Activated T-cell treated with anti-CD3 and anti-CD28 coated beads for 4 hours (primary cell): ENCODE data around the gene VPS13A.
"Not testable (repeated sequence)": the region's sequence is repeated elsewhere in the genome, so short reads cannot be mapped to it uniquely, and the experiment has no call there.

Experiments
- DNase-seq: peaks from one replicate; pipeline ENCODE4 v3.0.0-alpha.2; 2020

Gene VPS13A

DNA sequence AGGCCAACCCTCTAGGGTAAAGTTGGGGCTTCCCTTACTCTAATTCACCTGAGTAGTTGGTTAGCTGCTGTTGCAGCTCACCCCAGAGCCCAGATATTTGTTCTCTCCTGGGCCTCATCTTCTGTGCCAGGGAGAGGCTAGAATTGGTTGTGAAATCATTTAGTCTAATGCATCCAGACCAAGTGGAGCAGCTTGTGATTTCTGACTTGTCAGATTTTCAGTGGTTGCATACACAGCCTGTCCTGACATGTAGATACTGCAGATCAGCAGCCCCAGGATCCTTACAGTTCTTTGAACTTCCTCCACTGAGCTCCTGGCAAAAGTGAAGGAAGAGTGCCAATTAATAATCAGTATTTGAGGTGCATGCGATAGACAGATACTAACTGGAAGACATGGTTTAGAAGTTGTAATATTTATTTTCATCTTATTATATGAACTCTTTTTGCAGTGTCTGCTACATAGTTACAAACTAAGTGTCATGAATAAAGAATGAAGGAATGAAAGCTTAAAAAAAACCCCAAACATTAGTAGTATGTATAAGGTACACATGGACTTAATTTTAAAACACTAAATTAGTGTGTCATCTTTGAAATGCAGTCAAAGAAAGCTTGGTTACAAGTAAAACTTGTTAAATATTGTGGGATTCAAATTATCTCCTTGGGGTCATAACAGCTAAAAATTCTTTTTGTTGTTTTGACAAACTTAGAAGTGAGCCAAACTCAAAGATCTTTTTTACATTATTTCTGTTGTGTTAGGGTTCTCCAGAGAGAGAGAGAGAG lies 128.5 kb downstream of the VPS13A start:
- DNase-seq, result no peak

DNA sequence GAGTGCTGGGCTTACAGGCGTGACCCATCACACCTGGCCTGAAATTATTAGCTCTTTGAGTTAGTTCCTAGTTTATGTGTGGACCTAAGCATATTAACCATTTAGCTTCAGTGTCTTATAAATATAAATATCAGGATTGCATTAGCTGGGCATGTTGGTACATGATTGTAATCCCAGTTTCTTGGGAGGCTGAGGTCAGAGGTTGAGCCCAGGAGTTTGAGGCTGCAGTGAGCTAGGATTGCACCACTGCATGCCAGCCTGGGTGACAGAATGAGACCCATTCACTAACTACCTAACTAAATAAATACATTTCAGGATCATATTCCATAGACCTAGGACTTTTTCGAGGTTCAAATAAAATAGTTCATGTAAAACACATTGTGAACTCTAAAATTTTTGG lies 129.8 kb downstream of the VPS13A start:
- DNase-seq, result no peak

DNA sequence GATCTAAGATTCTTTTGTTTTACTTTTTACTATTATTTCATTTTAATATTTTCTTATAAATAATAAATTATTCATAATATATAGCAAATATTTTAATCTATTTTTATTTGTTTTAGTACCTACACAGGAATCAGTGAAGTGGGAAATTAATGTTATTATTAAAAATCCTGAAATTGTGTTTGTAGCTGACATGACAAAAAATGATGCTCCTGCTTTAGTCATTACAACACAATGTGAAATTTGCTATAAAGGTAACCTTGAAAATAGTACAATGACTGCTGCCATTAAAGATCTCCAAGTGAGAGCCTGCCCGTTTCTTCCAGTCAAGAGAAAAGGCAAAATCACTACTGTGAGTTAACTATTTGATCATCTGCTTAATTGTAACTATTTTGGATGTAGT lies 138.7 kb downstream of the VPS13A start:
- no peak for DNase-seq

DNA sequence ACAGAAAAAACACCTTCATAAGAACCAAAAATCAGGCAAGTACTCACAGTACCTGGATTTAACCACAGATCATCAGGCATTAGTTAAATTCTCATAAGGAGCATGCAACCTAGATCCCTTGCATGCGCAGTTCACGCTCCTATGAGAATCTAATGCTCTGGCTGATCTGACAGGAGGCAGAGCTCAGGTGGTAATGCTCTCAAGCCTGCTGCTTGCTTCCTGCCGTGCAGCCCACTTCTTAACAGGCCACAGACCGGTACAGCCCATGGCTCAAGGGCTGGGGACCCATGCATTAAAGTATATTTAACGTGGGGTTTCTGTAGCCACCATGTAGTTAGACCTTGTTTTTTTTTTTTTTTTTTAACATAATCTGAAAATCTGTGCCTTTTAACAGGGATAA lies 147.7 kb downstream of the VPS13A start:
- DNase-seq, result no peak

DNA sequence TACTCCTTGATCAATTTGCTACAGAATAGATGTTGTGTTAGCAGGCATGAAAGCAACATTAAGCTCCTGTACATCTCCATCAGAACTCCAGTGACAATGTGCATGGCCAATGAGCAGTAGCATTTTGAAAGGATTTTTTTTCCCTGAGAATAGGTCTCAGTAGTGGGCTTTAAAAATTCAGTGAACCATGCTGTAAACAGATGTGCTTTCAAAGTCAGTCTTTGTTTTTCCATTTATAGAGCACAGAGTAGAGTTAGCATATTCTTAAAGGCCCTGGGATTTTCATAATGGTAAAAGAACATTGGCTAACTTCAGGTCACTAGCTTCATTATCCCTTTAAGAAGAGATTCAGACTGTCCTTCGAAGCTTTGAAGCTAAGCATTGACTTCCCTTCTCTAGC lies 150.8 kb downstream of the VPS13A start:
- DNase-seq, result no peak

DNA sequence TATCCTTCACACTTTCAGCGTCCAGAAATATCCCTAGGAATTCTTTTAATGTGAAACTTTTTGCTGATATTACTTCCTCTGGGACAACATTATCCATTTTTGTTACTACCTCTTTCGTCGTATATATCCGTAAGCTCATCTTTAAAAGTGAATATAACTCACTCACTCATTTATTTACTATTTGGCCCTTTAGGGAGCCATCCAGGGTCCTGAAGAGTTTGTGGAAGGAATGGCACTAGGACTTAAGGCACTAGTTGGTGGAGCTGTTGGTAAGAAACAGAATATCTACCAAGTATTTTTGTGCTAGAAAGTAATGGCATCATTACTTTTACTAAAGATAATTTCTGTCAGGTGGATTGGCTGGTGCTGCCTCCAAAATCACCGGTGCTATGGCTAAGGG lies 192.7 kb downstream of the VPS13A start:
- DNase-seq, result no peak

DNA sequence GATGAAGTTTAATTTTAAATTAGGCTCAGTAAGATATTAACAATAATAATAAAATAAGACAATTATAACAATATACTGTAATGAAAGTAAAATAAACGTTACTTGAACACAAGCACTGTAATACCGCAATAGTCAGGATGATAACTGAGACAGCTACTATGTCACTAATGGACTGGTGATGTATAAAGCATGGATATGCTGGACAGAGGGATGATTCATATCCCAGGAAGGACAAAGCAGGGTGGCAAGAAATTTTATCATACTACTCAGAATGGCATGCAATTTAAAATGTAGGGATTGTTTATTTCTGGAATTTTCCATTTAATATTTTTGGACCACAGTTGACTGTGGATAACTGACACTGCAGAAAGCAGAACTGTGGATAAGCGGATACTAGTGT lies 196.9 kb downstream of the VPS13A start:
- DNase-seq, result no peak

DNA sequence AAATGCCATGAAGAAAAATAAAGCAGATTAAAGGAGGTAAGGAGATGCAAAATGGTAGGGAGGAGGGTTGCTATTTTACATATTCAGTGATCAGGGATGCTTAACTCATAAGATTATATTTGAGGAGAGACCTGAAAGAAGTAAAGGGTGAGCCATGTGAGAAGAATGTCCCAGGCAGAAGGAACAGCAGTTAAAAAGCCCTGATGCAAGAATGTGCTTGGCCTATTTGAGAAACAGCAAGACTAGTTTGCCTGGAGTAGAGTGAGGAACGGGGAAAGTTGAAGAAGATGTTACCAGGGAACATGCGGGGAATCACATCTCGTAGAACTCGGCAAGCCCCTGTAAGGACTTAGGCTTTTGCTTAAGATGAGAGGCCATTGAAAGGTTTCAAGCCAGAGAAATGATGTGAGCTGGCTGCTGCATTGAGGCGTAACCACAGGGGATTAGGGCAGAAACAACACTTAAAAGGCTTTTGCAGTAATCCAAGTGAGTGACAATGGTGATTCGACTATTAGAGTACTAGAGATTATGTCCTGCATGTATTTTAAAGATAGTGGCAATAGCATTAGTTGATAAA lies 198.7 kb downstream of the VPS13A start:
- DNase-seq, result no peak

DNA sequence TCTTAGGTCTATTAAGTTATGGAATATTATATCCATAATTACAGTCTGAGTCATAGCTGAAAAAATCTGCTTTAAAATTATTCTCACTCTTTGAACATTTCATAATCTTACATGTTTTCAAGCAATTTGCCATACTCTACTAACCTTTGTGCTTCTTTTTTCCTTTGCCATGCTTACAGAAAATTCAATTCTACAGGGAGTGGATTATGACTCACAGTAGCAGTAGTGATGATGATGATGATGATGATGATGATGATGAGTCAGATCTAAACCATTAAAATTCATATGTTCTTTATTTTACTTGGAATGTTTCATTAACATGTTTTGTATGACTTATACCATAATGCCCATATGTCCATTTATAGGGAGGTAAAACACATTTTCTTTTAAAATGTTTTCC lies 207.1 kb downstream of the VPS13A start:
- DNase-seq, result no peak

DNA sequence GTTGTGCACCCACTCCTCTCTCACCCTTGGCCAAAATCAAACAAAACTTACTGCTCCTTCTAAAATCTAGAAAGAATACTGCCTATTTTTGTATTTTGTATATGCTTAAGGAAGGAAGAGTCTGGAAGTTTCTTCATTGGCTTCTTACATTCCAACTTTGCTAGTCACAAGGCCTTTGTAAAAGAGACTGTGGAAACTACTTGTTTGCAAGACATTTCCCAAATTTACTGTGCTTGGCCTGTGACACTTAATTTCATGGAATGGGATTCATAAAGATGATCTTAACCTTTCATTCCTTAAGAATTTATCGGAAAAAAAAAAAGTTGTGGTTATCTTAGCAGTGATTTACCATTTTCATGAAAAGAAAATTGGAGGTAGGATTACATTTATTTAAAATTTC lies 208.9 kb downstream of the VPS13A start:
- no peak for DNase-seq

DNA sequence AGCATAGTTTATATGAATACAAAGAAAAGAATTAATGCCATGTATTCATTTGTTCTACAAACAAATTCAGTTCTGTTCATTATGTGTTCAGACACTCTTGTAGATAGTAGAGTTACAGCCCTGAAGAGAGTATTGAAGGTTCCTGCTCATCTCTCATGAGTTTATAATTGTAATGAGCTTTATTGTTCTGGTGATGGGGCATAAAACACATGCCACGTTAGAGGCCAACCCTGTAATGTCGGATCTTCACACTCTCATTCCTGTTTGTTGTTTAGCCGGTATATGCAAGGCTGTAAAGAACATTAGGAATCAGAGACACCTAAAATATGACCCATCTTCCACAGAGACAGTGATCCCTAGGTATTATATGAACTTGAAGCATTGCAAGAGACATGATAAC lies 214.5 kb downstream of the VPS13A start:
- no peak for DNase-seq

DNA sequence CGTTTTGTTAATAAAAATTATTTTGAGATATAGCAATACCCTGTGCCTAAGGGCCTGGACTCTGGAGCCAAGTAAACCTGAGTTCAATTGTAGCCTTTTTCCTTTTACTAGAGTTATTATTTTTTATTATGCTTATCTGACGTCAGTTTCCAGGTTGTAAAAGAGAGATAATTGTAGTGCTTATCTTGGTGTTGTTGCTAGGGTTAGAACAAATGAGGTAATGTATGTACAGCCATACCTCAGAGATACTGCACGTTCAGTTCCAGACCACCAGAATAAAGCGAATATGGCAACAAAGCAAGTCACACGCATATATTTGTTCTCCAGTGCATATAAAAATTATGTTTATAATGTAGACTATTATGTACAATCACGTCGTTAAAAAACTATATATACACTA lies 215.0 kb downstream of the VPS13A start:
- no peak for DNase-seq

DNA sequence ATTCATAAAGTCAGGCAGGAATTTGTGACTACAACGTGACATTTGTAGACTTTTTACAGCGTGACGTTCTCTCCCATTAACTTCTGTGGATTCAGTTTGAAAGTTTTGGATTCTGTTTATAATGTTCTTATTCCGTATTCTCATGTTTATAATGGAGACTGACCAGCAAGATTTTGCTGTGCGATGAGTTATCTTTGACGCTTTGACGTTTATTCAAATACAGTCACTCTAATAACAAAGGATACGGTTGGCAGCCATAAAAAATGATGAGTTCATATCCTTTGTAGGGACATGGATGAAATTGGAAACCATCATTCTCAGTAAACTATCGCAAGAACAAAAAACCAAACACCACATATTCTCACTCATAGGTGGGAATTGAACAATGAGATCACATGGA lies 221.2 kb downstream of the VPS13A start:
- not testable (repeated sequence) for DNase-seq

DNA sequence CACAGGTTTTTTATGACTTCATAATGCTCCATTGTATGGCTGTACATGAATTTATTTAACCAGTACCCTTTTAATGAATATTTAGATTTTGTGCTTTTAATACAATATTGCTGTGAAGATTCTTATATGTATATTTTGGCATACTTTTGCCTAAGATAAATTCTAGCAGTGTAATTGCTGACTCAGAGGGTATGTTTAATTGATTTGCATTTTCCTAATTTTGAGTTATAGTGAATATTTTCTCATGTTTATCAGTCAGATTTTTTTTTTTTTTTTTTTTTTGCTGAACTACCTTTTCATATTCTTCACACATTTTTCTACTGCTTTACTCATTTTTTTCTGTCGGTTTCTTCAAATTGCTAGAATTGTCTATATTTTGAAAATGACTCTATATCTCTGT lies 222.6 kb downstream of the VPS13A start:
- DNase-seq, result no peak

DNA sequence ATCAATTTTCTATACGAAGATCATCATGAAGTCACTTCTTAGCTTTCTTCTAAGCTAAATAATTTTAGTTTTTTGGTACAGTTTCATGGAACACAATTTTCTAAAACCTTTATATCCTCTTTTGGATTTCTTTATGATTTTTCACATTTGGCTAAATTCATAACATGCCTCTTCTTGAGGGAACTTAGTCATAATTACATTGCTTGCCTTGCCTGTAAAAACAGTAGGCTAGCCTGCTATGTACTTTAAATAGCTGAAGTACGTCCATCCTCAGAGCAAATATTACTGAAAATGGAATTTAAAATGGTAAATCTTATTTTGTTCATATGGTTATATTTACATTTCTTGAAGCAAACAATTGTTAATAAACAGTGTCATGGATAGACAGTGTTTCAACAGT lies 225.0 kb downstream of the VPS13A start:
- no peak for DNase-seq

DNA sequence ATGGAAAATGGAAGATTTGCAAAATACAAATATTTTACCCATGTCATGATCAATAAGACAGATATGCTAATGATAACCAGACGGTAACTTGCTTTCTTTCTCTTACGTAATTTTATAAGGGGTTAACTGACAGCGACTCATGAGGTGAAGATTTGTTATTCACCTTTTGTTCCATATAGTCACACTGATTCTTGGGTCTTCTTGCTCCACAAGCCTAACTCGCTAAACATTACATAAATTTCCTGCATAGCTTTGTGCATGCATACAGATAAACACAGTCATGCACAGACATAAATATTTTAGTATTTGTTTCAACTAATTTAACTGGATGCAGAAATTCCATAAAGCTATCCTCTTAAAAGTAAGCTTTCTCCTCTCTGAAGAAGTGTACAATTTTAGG lies 225.9 kb downstream of the VPS13A start:
- DNase-seq, result no peak

DNA sequence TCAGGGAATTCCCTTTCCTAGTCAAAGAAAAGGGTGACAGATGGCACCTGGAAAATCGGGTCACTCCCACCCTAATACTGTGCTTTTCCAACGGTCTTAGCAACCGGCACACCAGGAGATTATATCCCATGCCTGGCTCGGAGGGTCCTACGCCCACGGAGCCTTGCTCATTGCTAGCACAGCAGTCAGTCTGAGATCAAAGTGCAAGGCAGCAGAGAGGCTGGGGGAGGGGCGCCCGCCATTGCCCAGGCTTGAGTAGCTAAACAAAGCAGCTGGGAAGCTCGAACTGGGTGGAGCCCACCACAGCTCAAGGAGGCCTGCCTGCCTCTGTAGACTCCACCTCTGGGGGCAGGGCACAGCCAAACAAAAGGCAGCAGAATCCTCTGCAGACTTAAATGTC lies 231.2 kb downstream of the VPS13A start:
- not testable (repeated sequence) for DNase-seq

DNA sequence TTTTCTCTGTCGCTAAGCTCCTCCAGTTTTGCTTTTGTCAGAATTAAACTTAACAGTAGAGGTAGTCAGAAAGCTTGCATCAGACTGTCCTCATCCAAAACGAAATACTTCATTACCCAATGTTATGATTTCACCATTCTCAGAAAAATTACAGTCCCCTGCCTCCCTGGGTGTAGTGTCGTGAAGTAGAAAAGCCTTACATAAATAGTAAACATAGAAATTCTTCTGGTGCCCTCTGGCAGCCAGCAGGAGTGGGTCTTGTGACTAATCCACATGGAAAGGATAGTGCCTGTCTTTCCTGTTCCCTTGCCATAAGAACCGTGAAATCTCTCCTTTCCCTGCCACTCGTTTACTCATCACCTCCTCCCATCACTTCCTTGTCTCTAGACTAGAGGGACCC lies 240.2 kb downstream of the VPS13A start:
- no peak for DNase-seq

DNA sequence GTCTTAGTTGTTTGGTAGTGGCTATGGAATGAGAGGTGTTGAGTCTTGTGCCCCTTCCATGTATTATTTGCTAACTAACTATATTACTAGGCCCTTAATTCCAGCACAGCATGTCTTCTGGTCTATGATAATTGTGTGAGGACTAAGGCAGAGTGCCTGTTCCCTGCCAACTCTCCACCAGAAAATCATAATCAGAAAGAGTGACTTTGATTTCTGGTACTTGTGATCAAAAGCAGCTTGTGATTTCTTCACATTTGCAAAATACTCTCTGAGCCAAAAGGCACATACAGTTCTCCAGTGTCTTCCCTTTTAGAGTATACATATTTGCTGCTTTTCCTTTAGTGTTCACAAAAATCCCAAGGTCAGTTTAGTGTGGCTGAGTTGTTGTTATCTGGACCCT lies 240.9 kb downstream of the VPS13A start:
- no peak for DNase-seq

DNA sequence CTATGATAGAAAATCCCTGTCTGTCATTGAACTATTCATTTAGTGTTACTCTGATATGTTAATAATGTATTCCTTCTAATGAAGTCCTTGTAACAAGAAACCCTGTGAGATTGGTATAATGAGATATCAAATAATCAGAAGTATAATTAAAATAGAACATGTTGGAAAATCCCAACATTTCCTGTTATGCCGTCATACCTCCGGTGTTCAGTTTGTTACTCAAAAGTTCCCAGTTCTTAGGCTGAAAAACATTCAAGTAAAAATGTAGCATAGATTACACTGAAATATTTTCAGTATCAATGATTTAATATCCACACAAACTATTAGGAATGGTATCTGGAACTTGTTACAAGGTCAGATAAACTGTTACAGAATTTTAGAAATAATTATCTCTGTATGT lies 243.3 kb downstream of the VPS13A start:
- DNase-seq, result no peak

DNA sequence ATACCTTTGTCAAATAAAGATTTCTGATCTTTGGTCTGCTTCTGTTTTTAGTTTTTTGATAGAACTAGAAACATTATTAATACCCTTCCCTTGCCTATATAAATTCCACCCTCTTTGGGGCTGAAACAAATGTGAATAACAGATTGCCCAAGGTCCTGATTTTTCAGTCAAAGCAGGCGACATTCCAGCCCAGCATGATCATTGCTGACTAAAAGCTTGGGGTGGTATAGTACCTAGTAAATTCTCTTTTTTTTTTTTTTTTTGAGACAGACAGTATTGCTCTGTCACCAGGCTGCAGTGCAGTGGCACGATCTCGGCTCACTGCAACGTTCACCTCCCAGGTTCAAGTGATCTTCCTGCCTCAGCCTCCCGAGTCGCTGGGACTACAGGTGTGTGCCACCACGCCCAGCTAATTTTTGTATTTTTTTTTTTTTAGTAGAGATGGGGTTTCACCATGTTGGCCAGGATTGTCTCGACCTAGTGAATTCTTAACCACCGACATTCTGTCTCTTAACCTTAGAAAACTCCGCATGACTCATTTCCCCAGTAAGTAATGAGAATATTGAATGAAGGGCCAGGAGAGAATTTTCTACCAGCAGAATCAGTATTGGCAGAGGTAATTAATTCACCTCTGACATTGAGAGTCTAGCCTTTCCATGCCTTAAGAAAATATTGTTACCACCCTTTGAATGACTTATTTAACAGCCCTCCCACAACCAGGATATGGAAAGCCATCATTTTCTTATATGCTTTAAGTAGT lies 244.4 kb downstream of the VPS13A start:
- no peak for DNase-seq

DNA sequence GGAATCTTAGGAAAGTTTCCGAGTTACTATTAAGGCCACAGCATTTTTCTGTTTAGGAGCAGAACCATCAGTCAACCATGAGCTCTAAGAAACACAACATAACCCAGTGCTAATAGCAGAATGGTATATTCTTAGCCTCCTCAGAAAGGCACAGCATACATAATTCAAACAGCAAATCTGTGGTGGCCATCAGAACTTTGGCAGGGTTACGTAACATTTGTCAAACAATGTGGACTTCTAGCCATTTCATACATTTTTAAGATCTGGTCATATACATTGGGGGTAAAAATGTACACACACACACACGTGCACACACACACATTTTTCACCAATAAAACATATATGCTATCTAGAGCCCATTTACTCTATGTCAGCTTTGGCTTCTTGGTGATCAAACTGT lies 245.6 kb downstream of the VPS13A start:
- DNase-seq, result no peak

DNA sequence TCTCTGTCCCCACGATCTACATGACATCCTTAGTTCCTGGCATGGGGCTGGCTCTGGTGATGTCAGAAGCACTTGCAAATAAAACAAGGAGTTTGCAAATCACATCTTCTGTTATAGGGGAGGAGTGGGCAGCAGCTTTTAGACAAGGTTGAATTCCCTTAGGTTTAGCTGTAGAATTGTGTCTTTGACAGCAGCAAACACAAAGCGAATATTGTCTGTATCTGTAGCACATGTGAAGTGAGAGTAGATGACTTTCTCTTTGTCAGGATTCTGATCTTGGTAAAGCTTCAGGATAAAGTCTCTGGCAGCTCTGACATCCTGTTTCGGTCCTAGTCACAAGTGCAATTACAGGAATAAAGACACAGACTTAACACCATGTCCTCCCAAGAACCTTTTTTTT lies 246.5 kb downstream of the VPS13A start:
- no peak for DNase-seq

DNA sequence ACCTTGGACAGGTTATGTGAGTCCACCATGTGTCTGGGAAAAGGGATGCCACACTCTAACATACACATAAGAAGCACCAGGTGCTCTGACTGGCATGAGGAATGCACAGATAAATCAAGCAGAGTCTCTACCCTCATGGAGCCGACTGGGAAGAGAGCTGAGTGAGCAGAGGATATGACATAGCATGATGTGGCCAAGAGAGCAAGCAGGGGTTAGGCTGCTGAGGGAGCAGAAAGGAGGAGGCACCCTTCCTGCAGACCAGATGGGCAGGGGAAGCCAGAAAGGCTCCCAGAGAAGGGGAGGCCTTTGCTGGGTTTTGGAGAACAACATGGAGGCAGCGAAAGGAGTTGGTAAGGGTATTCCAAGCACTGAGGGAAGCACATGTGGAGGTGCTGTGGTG lies 247.7 kb downstream of the VPS13A start:
- DNase-seq, result no peak
